IMR-90 (cell line): ENCODE data around the gene YIPF1. TPM values are rescaled to one million over a fixed set of nuclear protein-coding genes. Genes with fewer than 3 reads are reported as not detected.
A peak's percentile ranks its signal among the peaks of the same experiment; 100 is the strongest.

Experiments used
- ATAC-seq: fragments of 200-7000 bp; cut with Tn5 transposase; 2 replicates; pipeline ENCODE4 v1.9.1; 2020; ENCODE audit warnings: low read depth, mild to moderate bottlenecking, moderate library complexity
- BruUV-seq: library from RNA; stranded (reverse); fragments of 400-500 nt; replicated peaks from 2 replicates; lab custom pipeline; 2021; lab: Mats Ljungman, UMichigan
- CTCF ChIA-PET: fragments of 300-600 bp; formaldehyde crosslinking; extraction: SDS; loops from one replicate; lab custom pipeline; 2021; ENCODE audit warnings: antibody characterized with exemption; lab: Yijun Ruan, JAX
- POLR2A ChIA-PET: fragments of 300-600 bp; sonication (Branson Sonifier 250); formaldehyde crosslinking; loops from one replicate; lab custom pipeline; 2022; ENCODE audit warnings: antibody characterized with exemption; ENCODE audit not compliant: unreplicated experiment; lab: Charles Lee
- DNase-seq: peaks from one replicate; pipeline ENCODE4 v3.0.0; 2013
- H2AFZ ChIP-seq: replicated peaks from 2 replicates; pipeline ENCODE3; 2013; ENCODE audit warnings: low read length, mild to moderate bottlenecking; ENCODE audit not compliant: poor library complexity
- H2AK5ac ChIP-seq: 2 replicates; pipeline ENCODE4 v1.6.1; 2013; ENCODE audit warnings: low read depth, low read length, inconsistent platforms
- H2AK9ac ChIP-seq: replicated peaks from 2 replicates; pipeline ENCODE3; 2013; ENCODE audit warnings: mild to moderate bottlenecking, low read depth, low read length, moderate library complexity; ENCODE audit not compliant: poor library complexity
- H2BK120ac ChIP-seq: 2 replicates; pipeline ENCODE4 v1.6.1; 2013; ENCODE audit warnings: low read depth, low read length, inconsistent platforms
- H2BK15ac ChIP-seq: 3 replicates; pipeline ENCODE4 v1.6.1; 2013; ENCODE audit warnings: low read depth, low read length, inconsistent platforms
- H2BK20ac ChIP-seq: 2 replicates; pipeline ENCODE4 v1.6.1; 2013; ENCODE audit warnings: low read depth, mild to moderate bottlenecking, inconsistent platforms, low read length, moderate library complexity
- H2BK5ac ChIP-seq: 2 replicates; pipeline ENCODE4 v1.6.1; 2013; ENCODE audit warnings: mild to moderate bottlenecking, low read depth, low read length, inconsistent platforms; ENCODE audit not compliant: poor library complexity, severe bottlenecking
- H3K14ac ChIP-seq: replicated peaks from 2 replicates; pipeline ENCODE4 v1.6.1; 2013; ENCODE audit warnings: low read depth, low read length, inconsistent platforms
- H3K18ac ChIP-seq: 2 replicates; pipeline ENCODE4 v1.6.1; 2013; ENCODE audit warnings: low read depth, low read length, control low read depth
- H3K23ac ChIP-seq: 2 replicates; pipeline ENCODE4 v1.6.1; 2013; ENCODE audit warnings: low read depth, low read length, inconsistent platforms
- H3K27ac ChIP-seq: 2 replicates; pipeline ENCODE4 v1.5.1; 2013; ENCODE audit warnings: mild to moderate bottlenecking, control low read depth, low read length; ENCODE audit not compliant: insufficient read depth
- H3K27me3 ChIP-seq: 2 replicates; pipeline ENCODE4 v1.6.1; 2013; ENCODE audit warnings: low read length; ENCODE audit not compliant: control insufficient read depth, insufficient read depth
- H3K36me3 ChIP-seq: 2 replicates; pipeline ENCODE4 v1.6.1; 2013; ENCODE audit warnings: low read length, mixed read lengths; ENCODE audit not compliant: control insufficient read depth, insufficient read depth
- H3K4ac ChIP-seq: 2 replicates; pipeline ENCODE4 v1.6.1; 2013; ENCODE audit warnings: low read depth, low read length, inconsistent platforms
- H3K4me1 ChIP-seq: 2 replicates; pipeline ENCODE4 v1.6.1; 2013; ENCODE audit warnings: low read length, mixed read lengths; ENCODE audit not compliant: control insufficient read depth, insufficient read depth
- H3K4me2 ChIP-seq: 2 replicates; pipeline ENCODE4 v1.6.1; 2013; ENCODE audit warnings: low read depth, mild to moderate bottlenecking, control low read depth, low read length, moderate library complexity
- H3K4me3 ChIP-seq: 2 replicates; pipeline ENCODE4 v1.5.1; 2013; ENCODE audit warnings: low read depth, mild to moderate bottlenecking, control low read depth, low read length, moderate library complexity; ENCODE audit not compliant: insufficient read depth
- H3K56ac ChIP-seq: 2 replicates; pipeline ENCODE4 v1.6.1; 2013; ENCODE audit warnings: low read length, inconsistent platforms; ENCODE audit not compliant: insufficient read depth; ENCODE audit errors: extremely low read depth
- H3K79me1 ChIP-seq, 2 experiments: 2 replicates each; pipeline ENCODE4 v1.6.1; 2013; ENCODE audit warnings: low read length in 2 of 2, inconsistent platforms in 1 of 2, low read depth in 1 of 2
- H3K9ac ChIP-seq: 2 replicates; pipeline ENCODE4 v1.6.1; 2013; ENCODE audit warnings: low read depth, low read length, control low read depth
- H3K9me1 ChIP-seq: 2 replicates; pipeline ENCODE4 v1.6.1; 2013; ENCODE audit warnings: low read length, inconsistent platforms; ENCODE audit not compliant: insufficient read depth
- H3K9me3 ChIP-seq: 2 replicates; pipeline ENCODE4 v1.6.1; 2013; ENCODE audit warnings: low read length; ENCODE audit not compliant: control insufficient read depth, insufficient read depth
- H4K20me1 ChIP-seq: 2 replicates; pipeline ENCODE4 v1.6.1; 2013; ENCODE audit warnings: low read length, inconsistent platforms; ENCODE audit not compliant: insufficient read depth
- H4K5ac ChIP-seq: 2 replicates; pipeline ENCODE4 v1.6.1; 2013; ENCODE audit warnings: mild to moderate bottlenecking, low read depth, low read length, control low read depth
- H4K8ac ChIP-seq, 2 experiments: 2 replicates each; pipeline ENCODE4 v1.6.1; 2013; ENCODE audit warnings: low read depth in 2 of 2, low read length in 2 of 2, control low read depth in 1 of 2, inconsistent platforms in 1 of 2
- H4K91ac ChIP-seq: 2 replicates; pipeline ENCODE4 v1.6.1; 2013; ENCODE audit warnings: low read depth, low read length, inconsistent platforms; ENCODE audit not compliant: insufficient read depth
- BHLHE40 ChIP-seq: fragments of 150-350 bp; IDR thresholded peaks from 2 replicates; pipeline ENCODE4 v1.6.1; 2016; ENCODE audit warnings: mild to moderate bottlenecking, low read depth, low read length
- CEBPB ChIP-seq: IDR thresholded peaks from 2 replicates; pipeline ENCODE4 v1.6.1; 2012; ENCODE audit warnings: low read depth, low read length, improper control_type of control experiment
- CHD1 ChIP-seq: IDR thresholded peaks from 2 replicates; pipeline ENCODE4 v1.6.1; 2012; ENCODE audit warnings: low read depth, low read length, improper control_type of control experiment
- FOS ChIP-seq: fragments of 150-350 bp; IDR thresholded peaks from 2 replicates; pipeline ENCODE4 v1.6.1; 2016; ENCODE audit warnings: low read depth, low read length
- NFE2L2 ChIP-seq: fragments of 150-350 bp; IDR thresholded peaks from 2 replicates; pipeline ENCODE4 v1.6.1; 2016; ENCODE audit warnings: low read depth, mild to moderate bottlenecking, low read length
- RCOR1 ChIP-seq: IDR thresholded peaks from 2 replicates; pipeline ENCODE4 v1.6.1; 2012; ENCODE audit warnings: mild to moderate bottlenecking, low read length, improper control_type of control experiment; ENCODE audit not compliant: insufficient replicate concordance
- SMC3 ChIP-seq: fragments of 150-350 bp; IDR thresholded peaks from 2 replicates; pipeline ENCODE4 v1.6.1; 2016; ENCODE audit warnings: low read depth, mild to moderate bottlenecking, antibody characterized with exemption, low read length, moderate library complexity
- WGBS, 2 experiments: methylation state at CpG; one replicate each; pipeline versions ENCODE4 v1.1.5 to v1.1.7; 2013; ENCODE audit warnings: missing lambda C conversion rate in 2 of 2; ENCODE audit not compliant: insufficient read length in 1 of 2; ENCODE audit errors: extremely low coverage in 2 of 2; 5-methylcytosine and 5-hydroxymethylcytosine counted together
- dilution Hi-C: fragments of 300-500 bp; cut with HindIII; formaldehyde crosslinking; loops from one replicate; pipeline ENCODE4 v1.14.3; 2018; ENCODE audit warnings: low sequenced_read_pairs; ENCODE audit not compliant: unreplicated experiment
- in situ Hi-C: fragments of 300-500 bp; cut with MboI; formaldehyde crosslinking; loops from 3 replicates; pipeline ENCODE4 v1.14.3; 2019; ENCODE audit warnings: low sequenced_read_pairs, inconsistent platforms, mixed read lengths
- intact Hi-C: fragments of 100-400 bp; cut with micrococcal nuclease; formaldehyde crosslinking; loops from 2 replicates; pipeline ENCODE4 v1.10.0; 2022
- polyA plus RNA-seq, 3 experiments: library from polyadenylated mRNA; depleted of rRNA; stranded (reverse); fragments of >200 nt; gene quantifications; 2 replicates each; pipeline ENCODE4 v1.2.3, GENCODE V29; 2012; ENCODE audit warnings: low replicate concordance in 1 of 3
- total RNA-seq: library from RNA; depleted of rRNA; stranded (reverse); fragments of >200 nt; gene quantifications from 2 replicates; pipeline ENCODE4 v1.2.3, GENCODE V29; 2012
- TF ChIP-seq, protein P1 (sequence below): conservative IDR thresholded peaks from 2 replicates; pipeline ENCODE4 v1.5.1; 2012; ENCODE audit warnings: mild to moderate bottlenecking, low read depth, low read length, improper control_type of control experiment
- TF ChIP-seq, protein P2 (sequence below): fragments of 150-350 bp; IDR thresholded peaks from 2 replicates; pipeline ENCODE4 v1.6.1; 2016; ENCODE audit warnings: low read depth, mild to moderate bottlenecking, low read length, moderate library complexity, borderline replicate concordance

The YIPF1 gene
- total and polyA plus RNA-seq, 2 of the 4 experiments (the other 2 are of a cell fraction), result 23.7 to 35.3 TPM

- TF ChIP-seq, protein P1, sequence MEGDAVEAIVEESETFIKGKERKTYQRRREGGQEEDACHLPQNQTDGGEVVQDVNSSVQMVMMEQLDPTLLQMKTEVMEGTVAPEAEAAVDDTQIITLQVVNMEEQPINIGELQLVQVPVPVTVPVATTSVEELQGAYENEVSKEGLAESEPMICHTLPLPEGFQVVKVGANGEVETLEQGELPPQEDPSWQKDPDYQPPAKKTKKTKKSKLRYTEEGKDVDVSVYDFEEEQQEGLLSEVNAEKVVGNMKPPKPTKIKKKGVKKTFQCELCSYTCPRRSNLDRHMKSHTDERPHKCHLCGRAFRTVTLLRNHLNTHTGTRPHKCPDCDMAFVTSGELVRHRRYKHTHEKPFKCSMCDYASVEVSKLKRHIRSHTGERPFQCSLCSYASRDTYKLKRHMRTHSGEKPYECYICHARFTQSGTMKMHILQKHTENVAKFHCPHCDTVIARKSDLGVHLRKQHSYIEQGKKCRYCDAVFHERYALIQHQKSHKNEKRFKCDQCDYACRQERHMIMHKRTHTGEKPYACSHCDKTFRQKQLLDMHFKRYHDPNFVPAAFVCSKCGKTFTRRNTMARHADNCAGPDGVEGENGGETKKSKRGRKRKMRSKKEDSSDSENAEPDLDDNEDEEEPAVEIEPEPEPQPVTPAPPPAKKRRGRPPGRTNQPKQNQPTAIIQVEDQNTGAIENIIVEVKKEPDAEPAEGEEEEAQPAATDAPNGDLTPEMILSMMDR, result no peak
Observed at GRCh38 chr1:53890522-53890941, 935 bp upstream of the YIPF1 start (continued).

GRCh38 chr1:53888681-53889080, 916 bp downstream of the YIPF1 start:
- H2BK20ac ChIP-seq, result no peak overlapping the region
- H4K8ac ChIP-seq, result no peak overlapping the region; a peak in 1 of 4 replicates
- H3K9me3 ChIP-seq, result no peaks in the 10 kb centered on the region
- ATAC-seq (no peak), DNase-seq (no peak)
- no peak overlapping the region for H3K23ac ChIP-seq
- H3K14ac ChIP-seq, result no peak overlapping the region
- no peak overlapping the region for H3K56ac ChIP-seq
- H3K9me1 ChIP-seq, result peaks cover 4% of the 10 kb centered on the region; the same call in 1 of the 2 replicates
- no peak overlapping the region for H2AFZ ChIP-seq
- intact Hi-C loops, result loop anchor here (2.0 kb wide), 1 partner anchor 58 kb away; the partner anchor contains the start of gene LRRC42
- H4K20me1 ChIP-seq, result no peaks in the 10 kb centered on the region
- ChIA-PET POLR2A (no interaction called here), CTCF (no interaction called here)
- H2AK5ac ChIP-seq, result no peak overlapping the region
- no CpG with 5 or more reads among the region's 2 CpGs for WGBS, 2 experiments
- no peak overlapping the region for H2BK5ac ChIP-seq
- no peak overlapping the region for H2BK15ac ChIP-seq
- no peak overlapping the region for H3K18ac ChIP-seq
- peaks cover 3% of the 10 kb centered on the region for H3K4me1 ChIP-seq
- H2BK120ac ChIP-seq, result no peak overlapping the region
- no peak overlapping the region for H3K4ac ChIP-seq
- in situ Hi-C loops, result no loop called here
- H3K36me3 ChIP-seq, result peaks cover 6% of the 10 kb centered on the region; the same call in 1 of the 2 replicates
- peaks cover 6 to 9% of the 10 kb centered on the region in 2 experiments for H3K79me1 ChIP-seq
- H4K5ac ChIP-seq, result no peak overlapping the region
- BruUV-seq, result no TSS peak
- no peak overlapping the region for H3K27ac ChIP-seq
- dilution Hi-C loops, result no loop called here
- no peak overlapping the region for H4K91ac ChIP-seq
- peak overlapping the region; percentile 97; the same call in 1 of the 2 replicates for H3K4me3 ChIP-seq
- H3K9ac ChIP-seq, result no peak overlapping the region
- no peak overlapping the region for H2AK9ac ChIP-seq
- no peak overlapping the region for H3K4me2 ChIP-seq
- TF ChIP-seq, protein P2, sequence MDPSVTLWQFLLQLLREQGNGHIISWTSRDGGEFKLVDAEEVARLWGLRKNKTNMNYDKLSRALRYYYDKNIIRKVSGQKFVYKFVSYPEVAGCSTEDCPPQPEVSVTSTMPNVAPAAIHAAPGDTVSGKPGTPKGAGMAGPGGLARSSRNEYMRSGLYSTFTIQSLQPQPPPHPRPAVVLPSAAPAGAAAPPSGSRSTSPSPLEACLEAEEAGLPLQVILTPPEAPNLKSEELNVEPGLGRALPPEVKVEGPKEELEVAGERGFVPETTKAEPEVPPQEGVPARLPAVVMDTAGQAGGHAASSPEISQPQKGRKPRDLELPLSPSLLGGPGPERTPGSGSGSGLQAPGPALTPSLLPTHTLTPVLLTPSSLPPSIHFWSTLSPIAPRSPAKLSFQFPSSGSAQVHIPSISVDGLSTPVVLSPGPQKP, result no peak
- no peak for TF ChIP-seq FOS
- no peak for TF ChIP-seq BHLHE40
- 0 out of 2 replicates have a peak, but pooled peaks have one; percentile 6 for TF ChIP-seq NFE2L2
- no peak for TF ChIP-seq RCOR1
- TF ChIP-seq CHD1, result no peak
- TF ChIP-seq SMC3, result no peak
- no peak for TF ChIP-seq CEBPB
- H3K27me3 ChIP-seq, result no peaks in the 10 kb centered on the region
